PC-9 (cell line): ENCODE results near the gene ZNF26. TPM values are rescaled to one million over a fixed set of nuclear protein-coding genes. Genes with fewer than 3 reads are reported as not detected.

ENCODE experiments used
- BruUV-seq: library from RNA; stranded (reverse); fragments of 400-500 nt; replicated peaks from 2 replicates; lab custom pipeline; 2021; lab: Mats Ljungman, UMichigan
- CTCF ChIA-PET: fragments of 300-600 bp; sonication (Branson Sonifier 250); formaldehyde crosslinking; loops from one replicate; lab custom pipeline; 2022; ENCODE audit warnings: antibody characterized with exemption; lab: Charles Lee
- POLR2A ChIA-PET: fragments of 300-600 bp; sonication (Branson Sonifier 250); formaldehyde crosslinking; loops from one replicate; lab custom pipeline; 2022; ENCODE audit warnings: antibody characterized with exemption; ENCODE audit not compliant: unreplicated experiment; lab: Charles Lee
- DNase-seq, 2 experiments: peaks; one replicate each; pipeline versions ENCODE4 v3.0.0 to v3.0.0-alpha.2; 2015 to 2022; ENCODE audit warnings: mixed read lengths in 1 of 2
- H2AFZ ChIP-seq: fragments of 200-600 bp; sonication (generic); 2 replicates; pipeline ENCODE4 v1.8.1; 2017; ENCODE audit warnings: antibody characterized with exemption
- H3F3A ChIP-seq: fragments of 200-600 bp; sonication (generic); 2 replicates; pipeline ENCODE4 v1.8.1; 2017; ENCODE audit warnings: antibody characterized with exemption, mild to moderate bottlenecking, low read depth; ENCODE audit not compliant: insufficient read depth
- H3K27ac ChIP-seq: fragments of 200-600 bp; sonication (generic); 2 replicates; pipeline ENCODE4 v1.6.1; 2016; ENCODE audit warnings: mixed run types
- H3K27me3 ChIP-seq: fragments of 200-600 bp; sonication (generic); 2 replicates; pipeline ENCODE4 v1.6.1; 2016; ENCODE audit warnings: low read depth, mixed run types; ENCODE audit not compliant: insufficient read depth
- H3K36me3 ChIP-seq: fragments of 200-600 bp; sonication (generic); 2 replicates; pipeline ENCODE4 v1.6.1; 2016; ENCODE audit warnings: low read depth, mixed run types
- H3K4me1 ChIP-seq: fragments of 200-600 bp; sonication (generic); replicated peaks from 2 replicates; pipeline ENCODE4 v1.6.1; 2016; ENCODE audit warnings: mixed run types; ENCODE audit not compliant: insufficient read depth
- H3K4me2 ChIP-seq: fragments of 200-600 bp; sonication (generic); 2 replicates; pipeline ENCODE4 v1.6.1; 2017; ENCODE audit warnings: mixed run types
- H3K4me3 ChIP-seq: fragments of 200-600 bp; sonication (generic); 2 replicates; pipeline ENCODE4 v1.6.1; 2016; ENCODE audit warnings: mixed run types
- H3K79me2 ChIP-seq: fragments of 200-600 bp; sonication (generic); 2 replicates; pipeline ENCODE4 v1.6.1; 2017; ENCODE audit warnings: low read depth, mixed run types
- H3K9me2 ChIP-seq: fragments of 200-600 bp; sonication (generic); 2 replicates; pipeline ENCODE4 v1.8.1; 2017; ENCODE audit warnings: mild to moderate bottlenecking; ENCODE audit not compliant: insufficient read depth
- H3K9me3 ChIP-seq: fragments of 200-600 bp; sonication (generic); 2 replicates; pipeline ENCODE4 v1.8.1; 2016; ENCODE audit warnings: low read depth; ENCODE audit not compliant: insufficient read depth
- H4K20me1 ChIP-seq: fragments of 200-600 bp; sonication (generic); 2 replicates; pipeline ENCODE4 v1.8.1; 2017; ENCODE audit not compliant: insufficient read depth
- EZH2 ChIP-seq: fragments of 200-600 bp; sonication (generic); IDR thresholded peaks from 2 replicates; pipeline ENCODE4 v1.8.0; 2017; ENCODE audit warnings: antibody characterized with exemption, low read depth
- intact Hi-C: fragments of 100-400 bp; cut with micrococcal nuclease; formaldehyde crosslinking; loops from one replicate; pipeline ENCODE4 v1.10.0; 2022; ENCODE audit not compliant: unreplicated experiment
- total RNA-seq: library from RNA; stranded (reverse); gene quantifications from 2 replicates; pipeline ENCODE4 v1.2.3, GENCODE V29; 2021
- TF ChIP-seq, protein P1 (sequence below): fragments of 200-600 bp; sonication (generic); conservative IDR thresholded peaks from 2 replicates; pipeline ENCODE4 v1.6.1; 2017; ENCODE audit warnings: mixed run types, antibody characterized with exemption, mild to moderate bottlenecking, moderate library complexity

The ZNF26 gene
- total RNA-seq, 1 experiment from 2014 or later = 13.2 TPM

DNA sequence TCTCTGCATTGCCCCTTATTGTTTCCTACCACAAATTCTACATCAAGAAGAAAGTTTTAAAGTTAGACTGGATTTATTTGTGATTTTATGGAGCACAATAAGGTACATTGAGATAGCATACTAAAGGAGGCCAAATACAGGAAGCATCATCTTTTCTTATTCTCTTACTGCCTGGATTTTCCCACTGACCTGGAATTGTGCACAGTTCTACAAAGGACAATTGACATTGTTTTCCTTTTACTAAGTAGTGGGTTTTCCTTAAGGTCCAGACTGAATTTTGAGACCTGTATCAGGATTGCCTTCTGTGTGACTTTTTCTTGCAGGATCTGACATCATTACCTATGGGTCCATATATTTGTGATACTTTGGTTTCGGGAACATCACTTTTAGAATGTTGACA is 75.8 kb downstream of the ZNF26 start:
- POLR2A ChIA-PET = no interaction called here
- H3K36me3 ChIP-seq = peaks cover 5% of the 10 kb centered on the region
- no peak overlapping the region for H3K4me2 ChIP-seq
- no TSS peak for BruUV-seq
- H3F3A ChIP-seq = peaks cover 28% of the 10 kb centered on the region
- H3K9me2 ChIP-seq = no peaks in the 10 kb centered on the region
- no peak overlapping the region for H2AFZ ChIP-seq
- intact Hi-C loops = no loop called here
- no peaks in the 10 kb centered on the region for H3K4me1 ChIP-seq
- no peaks in the 10 kb centered on the region for H3K27me3 ChIP-seq
- H3K9me3 ChIP-seq = peaks cover 77% of the 10 kb centered on the region
- no peaks in the 10 kb centered on the region for H3K79me2 ChIP-seq
- no peak for DNase-seq
- no peak for TF ChIP-seq EZH2
- TF ChIP-seq, protein P1, sequence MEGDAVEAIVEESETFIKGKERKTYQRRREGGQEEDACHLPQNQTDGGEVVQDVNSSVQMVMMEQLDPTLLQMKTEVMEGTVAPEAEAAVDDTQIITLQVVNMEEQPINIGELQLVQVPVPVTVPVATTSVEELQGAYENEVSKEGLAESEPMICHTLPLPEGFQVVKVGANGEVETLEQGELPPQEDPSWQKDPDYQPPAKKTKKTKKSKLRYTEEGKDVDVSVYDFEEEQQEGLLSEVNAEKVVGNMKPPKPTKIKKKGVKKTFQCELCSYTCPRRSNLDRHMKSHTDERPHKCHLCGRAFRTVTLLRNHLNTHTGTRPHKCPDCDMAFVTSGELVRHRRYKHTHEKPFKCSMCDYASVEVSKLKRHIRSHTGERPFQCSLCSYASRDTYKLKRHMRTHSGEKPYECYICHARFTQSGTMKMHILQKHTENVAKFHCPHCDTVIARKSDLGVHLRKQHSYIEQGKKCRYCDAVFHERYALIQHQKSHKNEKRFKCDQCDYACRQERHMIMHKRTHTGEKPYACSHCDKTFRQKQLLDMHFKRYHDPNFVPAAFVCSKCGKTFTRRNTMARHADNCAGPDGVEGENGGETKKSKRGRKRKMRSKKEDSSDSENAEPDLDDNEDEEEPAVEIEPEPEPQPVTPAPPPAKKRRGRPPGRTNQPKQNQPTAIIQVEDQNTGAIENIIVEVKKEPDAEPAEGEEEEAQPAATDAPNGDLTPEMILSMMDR = no peak
- H3K27ac ChIP-seq = no peak overlapping the region
- H3K4me3 ChIP-seq = no peak overlapping the region
- CTCF ChIA-PET = no interaction called here
- no peaks in the 10 kb centered on the region for H4K20me1 ChIP-seq

DNA sequence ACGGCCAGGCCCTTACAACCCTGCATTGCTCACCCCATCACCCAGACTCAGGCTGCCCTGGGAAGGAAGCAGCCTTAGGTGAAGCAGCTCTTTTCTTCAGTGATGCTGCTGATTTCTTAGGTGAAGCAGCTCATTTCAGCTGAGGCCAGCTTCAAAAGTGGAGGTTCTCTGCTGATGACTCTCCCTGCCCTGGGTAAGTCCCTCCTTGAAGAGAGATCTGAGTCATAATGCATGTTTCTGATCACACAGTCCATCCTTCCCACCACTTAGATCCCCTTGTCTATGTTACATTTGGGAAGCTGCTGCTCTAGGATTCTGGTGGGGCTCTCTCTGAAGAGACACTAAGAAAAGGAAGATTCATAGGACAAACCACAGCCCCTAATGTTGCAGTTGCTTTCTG is 77.4 kb downstream of the ZNF26 start:
- no peak for TF ChIP-seq EZH2
- TF ChIP-seq, protein P1 = no peak
- Histone ChIP-seq H3K9me3 (peaks cover 61% of the 10 kb centered on the region), H3K27ac (no peak overlapping the region), H3K4me1 (no peaks in the 10 kb centered on the region), H3K36me3 (no peaks in the 10 kb centered on the region; the same call in 1 of the 2 replicates), H3K4me2 (no peak overlapping the region), H3F3A (peaks cover 12% of the 10 kb centered on the region; the same call in 1 of the 2 replicates), H3K79me2 (no peaks in the 10 kb centered on the region), H3K4me3 (no peak overlapping the region), H3K27me3 (no peaks in the 10 kb centered on the region), H3K9me2 (no peaks in the 10 kb centered on the region), H2AFZ (no peak overlapping the region), H4K20me1 (no peaks in the 10 kb centered on the region)
- intact Hi-C loops = no loop called here
- CTCF ChIA-PET = no interaction called here
- POLR2A ChIA-PET = no interaction called here
- no peak for DNase-seq
- BruUV-seq = no TSS peak

DNA sequence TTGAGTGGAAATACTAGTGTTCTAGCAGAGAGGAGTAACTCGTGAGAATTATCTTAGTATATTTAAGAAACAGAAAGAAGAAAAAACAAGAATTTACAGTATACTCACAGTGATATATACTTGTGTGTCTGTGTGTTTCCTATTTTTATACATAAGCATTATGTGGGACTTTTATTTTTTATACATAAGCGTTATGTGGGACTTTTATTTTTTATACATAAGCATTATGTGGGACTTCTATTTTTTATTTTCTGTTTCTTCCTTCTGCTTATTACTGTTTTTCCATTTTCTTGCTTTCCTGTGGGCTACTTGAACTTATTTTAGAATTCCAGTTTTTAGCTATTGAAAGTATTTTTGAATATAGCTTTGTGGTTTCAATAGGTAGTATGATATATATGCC is 87.7 kb downstream of the ZNF26 start:
- Histone ChIP-seq H3K36me3 (no peaks in the 10 kb centered on the region), H2AFZ (no peak overlapping the region), H3K9me2 (no peaks in the 10 kb centered on the region), H3F3A (no peaks in the 10 kb centered on the region; the same call in 1 of the 2 replicates), H3K9me3 (peaks cover 26% of the 10 kb centered on the region), H3K4me1 (no peaks in the 10 kb centered on the region), H3K4me3 (no peak overlapping the region), H3K4me2 (no peak overlapping the region), H4K20me1 (no peaks in the 10 kb centered on the region), H3K27me3 (no peaks in the 10 kb centered on the region), H3K79me2 (no peaks in the 10 kb centered on the region), H3K27ac (no peak overlapping the region)
- no peak for TF ChIP-seq EZH2
- TF ChIP-seq, protein P1 = no peak
- ChIA-PET POLR2A (no interaction called here), CTCF (no interaction called here)
- intact Hi-C loops = no loop called here
- BruUV-seq = no TSS peak
- no peak for DNase-seq

Other genes with a start within 250 kb of the ZNF26 start
- gene ANKLE2, start 224.5 kb upstream of the ZNF26 start, total RNA-seq = 102 and 123 TPM in 2 replicates
- gene GOLGA3, start 157.5 kb upstream of the ZNF26 start, total RNA-seq = 69.3 and 72.7 TPM in 2 replicates
- 15.5 and 17.8 TPM in 2 replicates for gene CHFR, start 98.8 kb upstream of the ZNF26 start, total RNA-seq
- gene ZNF605, start 30.1 kb upstream of the ZNF26 start, total RNA-seq = 10.9 and 13.5 TPM in 2 replicates
- 16.2 and 18.0 TPM in 2 replicates for gene ZNF84, start 51.1 kb downstream of the ZNF26 start, total RNA-seq
- 10.2 and 11.1 TPM in 2 replicates for gene ZNF140, start 94.6 kb downstream of the ZNF26 start, total RNA-seq
- gene ZNF891, start 143.9 kb downstream of the ZNF26 start, total RNA-seq = 2.4 and 3.2 TPM in 2 replicates
- gene ZNF10, start 144.3 kb downstream of the ZNF26 start, total RNA-seq = 7.3 and 9.5 TPM in 2 replicates
- gene ZNF268, start 195.1 kb downstream of the ZNF26 start, total RNA-seq = 14.0 and 14.7 TPM in 2 replicates
- gene ANHX, start 249.5 kb downstream of the ZNF26 start, total RNA-seq = not detected in 2 replicates